GM12875 (cell line): ENCODE results near the gene C1orf105.

ENCODE experiments used
- H3K4me3 ChIP-seq: one replicate; pipeline ENCODE4 v1.5.1; 2011; ENCODE audit warnings: low read depth, low read length, control low read depth
- TF ChIP-seq, protein P1 (sequence below): IDR thresholded peaks from 2 replicates; pipeline ENCODE4 v1.5.1; 2011; ENCODE audit warnings: low read depth, mild to moderate bottlenecking, control low read depth, inconsistent platforms, low read length, moderate library complexity, borderline replicate concordance; ENCODE audit not compliant: insufficient read depth

The C1orf105 gene

GRCh38 chr1:172388490-172388889 lies 32.0 kb upstream of the C1orf105 start:
- no peak overlapping the region for H3K4me3 ChIP-seq
- TF ChIP-seq, protein P1, sequence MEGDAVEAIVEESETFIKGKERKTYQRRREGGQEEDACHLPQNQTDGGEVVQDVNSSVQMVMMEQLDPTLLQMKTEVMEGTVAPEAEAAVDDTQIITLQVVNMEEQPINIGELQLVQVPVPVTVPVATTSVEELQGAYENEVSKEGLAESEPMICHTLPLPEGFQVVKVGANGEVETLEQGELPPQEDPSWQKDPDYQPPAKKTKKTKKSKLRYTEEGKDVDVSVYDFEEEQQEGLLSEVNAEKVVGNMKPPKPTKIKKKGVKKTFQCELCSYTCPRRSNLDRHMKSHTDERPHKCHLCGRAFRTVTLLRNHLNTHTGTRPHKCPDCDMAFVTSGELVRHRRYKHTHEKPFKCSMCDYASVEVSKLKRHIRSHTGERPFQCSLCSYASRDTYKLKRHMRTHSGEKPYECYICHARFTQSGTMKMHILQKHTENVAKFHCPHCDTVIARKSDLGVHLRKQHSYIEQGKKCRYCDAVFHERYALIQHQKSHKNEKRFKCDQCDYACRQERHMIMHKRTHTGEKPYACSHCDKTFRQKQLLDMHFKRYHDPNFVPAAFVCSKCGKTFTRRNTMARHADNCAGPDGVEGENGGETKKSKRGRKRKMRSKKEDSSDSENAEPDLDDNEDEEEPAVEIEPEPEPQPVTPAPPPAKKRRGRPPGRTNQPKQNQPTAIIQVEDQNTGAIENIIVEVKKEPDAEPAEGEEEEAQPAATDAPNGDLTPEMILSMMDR: no peak

DNA sequence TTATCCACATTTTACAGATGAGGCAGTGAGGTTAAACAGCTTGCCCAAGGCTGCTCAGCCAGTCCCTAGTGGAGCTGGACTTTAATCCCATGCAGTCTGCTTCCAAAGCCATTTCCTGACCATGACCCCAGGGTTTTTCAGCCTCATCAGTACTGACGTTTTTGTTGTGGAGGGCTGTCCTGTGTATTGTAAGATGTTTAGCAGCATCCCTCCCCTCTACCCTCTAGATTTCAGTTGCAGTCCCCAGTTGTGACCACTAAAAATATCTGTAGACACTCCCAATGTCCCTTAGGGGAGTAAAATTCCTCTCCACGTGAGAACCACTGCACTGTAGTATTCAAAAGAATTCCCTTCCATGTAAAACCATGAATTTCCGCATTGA lies 30.2 kb upstream of the C1orf105 start:
- TF ChIP-seq, protein P1: no peak
- H3K4me3 ChIP-seq: no peak overlapping the region

DNA sequence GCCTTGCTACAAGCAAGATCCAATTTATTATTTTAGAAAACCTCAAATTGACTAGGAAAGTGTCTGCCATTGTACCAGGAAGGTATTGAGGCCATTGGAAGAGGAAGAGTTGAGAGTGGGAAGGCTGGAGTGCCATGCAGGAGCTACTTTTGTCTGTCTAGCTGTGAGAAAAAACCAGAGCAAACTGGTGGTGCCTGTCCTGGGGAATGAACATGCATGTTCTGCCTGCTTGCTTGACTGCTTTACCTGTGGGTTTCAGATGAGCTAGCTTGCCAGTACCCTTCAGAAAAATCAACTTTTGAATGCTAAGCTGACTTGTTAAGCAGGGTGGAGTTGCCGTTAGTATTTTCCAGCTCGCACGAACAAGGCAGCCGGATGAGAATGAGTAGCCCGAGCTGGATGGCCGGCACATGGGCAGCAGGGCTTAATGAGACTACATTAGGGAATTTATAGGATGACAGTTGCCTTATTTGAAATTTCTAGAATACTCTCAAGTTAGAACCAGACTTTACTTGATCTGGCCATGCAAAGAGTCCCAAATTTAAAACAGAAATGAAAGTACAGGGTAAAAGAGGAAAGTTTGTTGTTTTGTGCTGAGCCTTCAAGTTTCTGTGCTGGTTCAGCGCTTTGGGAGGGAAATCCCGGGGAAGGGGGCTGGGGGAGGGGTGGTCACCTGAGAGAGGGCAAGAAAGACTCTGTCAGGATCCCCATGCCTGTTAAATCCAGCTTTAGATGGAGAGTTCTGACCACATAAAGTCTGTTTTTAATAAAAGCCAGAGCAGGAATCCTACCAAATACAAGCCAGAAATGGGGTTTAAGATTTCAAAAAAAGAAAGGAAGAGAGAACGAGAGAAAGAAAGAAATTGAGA lies 29.6 kb upstream of the C1orf105 start:
- peak overlapping the region; percentile 37 for H3K4me3 ChIP-seq
- TF ChIP-seq, protein P1: no peak

- H3K4me3 ChIP-seq: no peak overlapping the region
- TF ChIP-seq, protein P1: no peak
Measured at GRCh38 chr1:172391976-172392375, 28.5 kb upstream of the C1orf105 start.

- H3K4me3 ChIP-seq: no peak overlapping the region
- TF ChIP-seq, protein P1: no peak
Measured at GRCh38 chr1:172393354-172393753, 27.1 kb upstream of the C1orf105 start.

GRCh38 chr1:172394141-172394751 lies 26.2 kb upstream of the C1orf105 start:
- no peak overlapping the region for H3K4me3 ChIP-seq
- TF ChIP-seq, protein P1: no peak

- TF ChIP-seq, protein P1: no peak
Measured at GRCh38 chr1:172394811-172395210, 25.7 kb upstream of the C1orf105 start.

More at GRCh38 chr1:172394811-172395210, 25.7 kb upstream of the C1orf105 start:
- no peak overlapping the region for H3K4me3 ChIP-seq
